Uterus (tissue), 4 donors: Measurements from ENCODE around the gene MPIG6B. TPM values are rescaled to one million over a fixed set of nuclear protein-coding genes. Genes with fewer than 3 reads are reported as not detected.
"Not testable (repeated sequence)": the region's sequence is repeated elsewhere in the genome, so short reads cannot be mapped to it uniquely, and the experiment has no call there.

Experiments used
- DNase-seq, 2 donors: peaks; one replicate each; pipeline ENCODE4 v3.0.0-alpha.2; 2019 to 2020
- H3K27ac ChIP-seq, 2 donors: fragments of 200-600 bp; sonication (generic); 1 replicate in 1 of 2; 2 replicates in 1 of 2; pipeline ENCODE4 v1.5.1; 2016 to 2018
- H3K27me3 ChIP-seq, 2 donors: fragments of 200-600 bp; sonication (generic); one replicate each; pipeline ENCODE4 v1.5.1; 2018 to 2019; ENCODE audit warnings: control low read depth in 1 of 2
- H3K36me3 ChIP-seq, 2 donors: fragments of 200-600 bp; sonication (generic); one replicate each; pipeline ENCODE4 v1.5.1; 2019; ENCODE audit warnings: control low read depth in 1 of 2
- H3K4me1 ChIP-seq, 2 donors: fragments of 200-600 bp; sonication (generic); one replicate each; pipeline ENCODE4 v1.5.1; 2018 to 2019; ENCODE audit warnings: control low read depth in 1 of 2
- H3K4me3 ChIP-seq, 2 donors: fragments of 200-600 bp; sonication (generic); 1 replicate in 1 of 2; 2 replicates in 1 of 2; pipeline ENCODE4 v1.5.1; 2018 to 2019; ENCODE audit warnings: mild to moderate bottlenecking in 1 of 2
- H3K9me3 ChIP-seq, 2 donors: fragments of 200-600 bp; sonication (generic); one replicate each; pipeline ENCODE4 v1.5.1; 2019; ENCODE audit warnings: control low read depth in 1 of 2
- POLR2A ChIP-seq, 2 donors: fragments of 450-650 bp; IDR thresholded peaks; one replicate each; pipeline ENCODE4 v1.6.1; 2016; ENCODE audit warnings: antibody characterized with exemption in 2 of 2, mild to moderate bottlenecking in 1 of 2, moderate library complexity in 1 of 2
- intact Hi-C: fragments of 100-400 bp; cut with DNase I; formaldehyde crosslinking; loops from one replicate; pipeline ENCODE4 v1.15.1; 2023; ENCODE audit warnings: low total_unique reads
- total RNA-seq, 4 donors: library from RNA; depleted of rRNA in 3 of 4; stranded (reverse); fragments of >200 nt in 3 of 4; gene quantifications; one replicate each; pipeline versions ENCODE4 v1.1.0 to v1.2.4, GENCODE V29; 2014 to 2023
- TF ChIP-seq, protein P1 (sequence below), 4 experiments: fragments of 200-600 bp in 2 of 4; fragments of 450-650 bp in 2 of 4; sonication (generic) in 2 of 4; IDR thresholded peaks; one replicate each; pipeline ENCODE4 v1.5.1; 2016 to 2019; ENCODE audit warnings: antibody characterized with exemption in 4 of 4, mild to moderate bottlenecking in 2 of 4, moderate library complexity in 1 of 4
- donor health status: DM: yes; HTN: yes; CAD: no.

Gene MPIG6B
- total RNA-seq, 4 donors from 2014 or later = 0.49 TPM; not detected in 3

DNA sequence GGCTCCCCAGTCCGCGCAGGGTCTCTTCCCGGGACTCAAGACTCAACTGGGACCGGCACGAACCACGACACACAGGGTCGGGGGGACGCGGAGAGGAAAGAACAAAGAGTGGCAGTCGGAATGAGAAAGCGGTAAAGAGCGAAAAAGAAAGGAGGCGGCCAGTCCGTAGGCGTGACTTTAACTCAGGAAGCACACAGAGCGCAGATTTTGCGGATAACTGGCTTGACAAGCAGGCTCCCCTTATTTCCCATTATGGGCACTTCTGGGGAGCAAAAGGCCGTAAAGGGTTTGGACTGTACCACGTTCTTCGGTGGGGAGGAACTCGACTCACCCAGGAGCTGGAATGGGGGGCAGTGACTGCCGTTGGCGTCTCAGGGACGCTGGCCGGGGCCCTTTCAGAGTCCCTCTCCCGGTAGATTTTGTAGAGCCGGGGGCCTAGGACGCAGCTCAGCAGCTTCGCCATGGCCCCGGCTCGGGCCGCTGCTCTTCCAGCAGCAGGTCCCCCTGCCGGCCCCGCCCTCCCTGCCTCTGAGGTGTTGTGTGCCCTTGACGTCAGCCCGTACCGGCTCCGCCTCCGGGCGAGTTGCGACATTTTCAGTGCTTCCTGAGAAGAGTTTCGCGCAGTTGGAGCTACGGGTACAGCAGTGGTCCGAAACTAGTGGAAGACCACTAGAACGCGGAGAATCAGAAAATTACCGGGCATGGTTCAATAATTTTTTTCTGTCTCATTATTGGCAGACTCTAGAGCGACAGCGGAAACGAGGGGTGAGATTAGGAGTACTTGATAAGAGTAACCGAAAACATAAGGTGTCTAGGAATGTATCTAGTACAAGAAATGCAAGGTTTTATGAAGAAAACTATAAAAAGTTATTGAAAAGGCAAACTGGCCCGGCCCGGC lies 20.1 kb upstream of the MPIG6B start, which contains the start of gene ABHD16A:
ABHD16A (minus strand) TSS at position 506 of the 898 bp plus-strand sequence; CDS start at position 463, 43 bp downstream.
- Histone ChIP-seq H3K27ac (peak within 1 kb of the TSS; percentile 96 to 98), H3K27me3 (no peaks in the 10 kb centered on the region), H3K4me3 (peak within 1 kb of the TSS; percentile 79 to 82), H3K4me1 (peaks cover 7 to 9% of the 10 kb centered on the region in 2 donors), H3K9me3 (no peaks in the 10 kb centered on the region), H3K36me3 (no peaks in the 10 kb centered on the region)
- peak; percentile 99 for DNase-seq
- TF ChIP-seq, protein P1, sequence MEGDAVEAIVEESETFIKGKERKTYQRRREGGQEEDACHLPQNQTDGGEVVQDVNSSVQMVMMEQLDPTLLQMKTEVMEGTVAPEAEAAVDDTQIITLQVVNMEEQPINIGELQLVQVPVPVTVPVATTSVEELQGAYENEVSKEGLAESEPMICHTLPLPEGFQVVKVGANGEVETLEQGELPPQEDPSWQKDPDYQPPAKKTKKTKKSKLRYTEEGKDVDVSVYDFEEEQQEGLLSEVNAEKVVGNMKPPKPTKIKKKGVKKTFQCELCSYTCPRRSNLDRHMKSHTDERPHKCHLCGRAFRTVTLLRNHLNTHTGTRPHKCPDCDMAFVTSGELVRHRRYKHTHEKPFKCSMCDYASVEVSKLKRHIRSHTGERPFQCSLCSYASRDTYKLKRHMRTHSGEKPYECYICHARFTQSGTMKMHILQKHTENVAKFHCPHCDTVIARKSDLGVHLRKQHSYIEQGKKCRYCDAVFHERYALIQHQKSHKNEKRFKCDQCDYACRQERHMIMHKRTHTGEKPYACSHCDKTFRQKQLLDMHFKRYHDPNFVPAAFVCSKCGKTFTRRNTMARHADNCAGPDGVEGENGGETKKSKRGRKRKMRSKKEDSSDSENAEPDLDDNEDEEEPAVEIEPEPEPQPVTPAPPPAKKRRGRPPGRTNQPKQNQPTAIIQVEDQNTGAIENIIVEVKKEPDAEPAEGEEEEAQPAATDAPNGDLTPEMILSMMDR (IDR thresholded peaks at IDR 0.05) = peak; percentile 6 to 24 (median 16)
- peak; percentile 98 to 99 for TF ChIP-seq POLR2A (IDR thresholded peaks at IDR 0.05)
- intact Hi-C loops = loop anchor here (5.0 kb wide), 1 partner anchor 936 kb away; no protein-coding TSS in a partner anchor

DNA sequence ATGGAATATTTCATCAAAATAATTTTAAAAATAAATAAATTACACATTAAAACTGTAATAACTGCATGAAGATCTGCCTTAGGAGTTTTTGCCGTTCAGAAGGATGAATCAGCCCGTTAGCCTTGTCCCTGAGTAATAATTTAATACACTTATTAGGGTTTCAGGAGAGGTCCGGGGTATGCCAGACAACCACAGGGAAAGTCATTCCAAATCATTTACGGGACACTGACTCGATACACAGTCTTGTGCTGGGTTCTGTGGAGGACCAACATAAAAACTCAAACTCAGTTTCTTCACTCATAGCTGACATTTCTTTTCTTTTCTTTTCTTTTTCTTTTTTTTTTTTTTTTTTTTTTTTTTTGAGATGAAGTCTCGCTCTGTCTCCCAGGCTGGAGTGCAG lies 17.2 kb upstream of the MPIG6B start:
- H3K4me3 ChIP-seq = no peak overlapping the region
- intact Hi-C loops = no loop called here
- H3K27me3 ChIP-seq = no peaks in the 10 kb centered on the region
- no peak for TF ChIP-seq POLR2A (IDR thresholded peaks at IDR 0.05)
- TF ChIP-seq, protein P1 (IDR thresholded peaks at IDR 0.05) = no peak
- H3K9me3 ChIP-seq = no peaks in the 10 kb centered on the region
- no peaks in the 10 kb centered on the region for H3K36me3 ChIP-seq
- H3K4me1 ChIP-seq = peaks cover 7 to 9% of the 10 kb centered on the region in 2 donors
- no peak for DNase-seq
- H3K27ac ChIP-seq = no peak overlapping the region

- no peaks in the 10 kb centered on the region for H3K36me3 ChIP-seq
- TF ChIP-seq POLR2A (IDR thresholded peaks at IDR 0.05) = no peak
- TF ChIP-seq, protein P1 (IDR thresholded peaks at IDR 0.05) = no peak
- no peaks in the 10 kb centered on the region for H3K9me3 ChIP-seq
- no peaks in the 10 kb centered on the region for H3K27me3 ChIP-seq
- DNase-seq = no peak
- H3K27ac ChIP-seq = no peak within 1 kb of the TSS
- H3K4me1 ChIP-seq = peaks cover 5 to 6% of the 10 kb centered on the region in 2 donors
- intact Hi-C loops = no loop called here
- H3K4me3 ChIP-seq = no peak within 1 kb of the TSS
Observed at GRCh38 chr6:31706599-31706998, 16.6 kb upstream of the MPIG6B start, which contains the start of gene LY6G6F. Gene LY6G6F (plus strand): TSS chr6:31706866. CDS start chr6:31706907, 41 bp downstream.

DNA sequence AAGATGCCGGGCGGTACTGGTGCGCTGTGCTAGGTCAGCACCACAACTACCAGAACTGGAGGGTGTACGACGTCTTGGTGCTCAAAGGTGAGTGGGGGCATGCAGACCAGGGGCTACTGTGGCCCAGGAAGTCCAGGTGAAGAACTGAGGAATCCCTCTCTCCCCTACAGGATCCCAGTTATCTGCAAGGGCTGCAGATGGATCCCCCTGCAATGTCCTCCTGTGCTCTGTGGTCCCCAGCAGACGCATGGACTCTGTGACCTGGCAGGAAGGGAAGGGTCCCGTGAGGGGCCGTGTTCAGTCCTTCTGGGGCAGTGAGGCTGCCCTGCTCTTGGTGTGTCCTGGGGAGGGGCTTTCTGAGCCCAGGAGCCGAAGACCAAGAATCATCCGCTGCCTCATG lies 15.5 kb upstream of the MPIG6B start:
- H3K36me3 ChIP-seq = no peaks in the 10 kb centered on the region
- TF ChIP-seq, protein P1 (IDR thresholded peaks at IDR 0.05) = no peak
- TF ChIP-seq POLR2A (IDR thresholded peaks at IDR 0.05) = no peak
- intact Hi-C loops = no loop called here

GRCh38 chr6:31708224-31708623 lies 14.9 kb upstream of the MPIG6B start:
- no peaks in the 10 kb centered on the region for H3K9me3 ChIP-seq
- no peaks in the 10 kb centered on the region for H3K4me1 ChIP-seq
- H3K4me3 ChIP-seq = no peak overlapping the region
- no peak for DNase-seq
- H3K27me3 ChIP-seq = no peaks in the 10 kb centered on the region
- no peak overlapping the region for H3K27ac ChIP-seq
- no peaks in the 10 kb centered on the region for H3K36me3 ChIP-seq
- intact Hi-C loops = no loop called here
- TF ChIP-seq, protein P1 (IDR thresholded peaks at IDR 0.05) = no peak
- TF ChIP-seq POLR2A (IDR thresholded peaks at IDR 0.05) = no peak

More for the DNA sequence above, 15.5 kb upstream of the MPIG6B start:
- no peaks in the 10 kb centered on the region for H3K27me3 ChIP-seq
- DNase-seq = no peak
- no peak overlapping the region for H3K4me3 ChIP-seq
- no peak overlapping the region for H3K27ac ChIP-seq
- H3K9me3 ChIP-seq = no peaks in the 10 kb centered on the region
- no peaks in the 10 kb centered on the region for H3K4me1 ChIP-seq

GRCh38 chr6:31709157-31709556 lies 14.0 kb upstream of the MPIG6B start:
- H3K36me3 ChIP-seq, H3K4me3 ChIP-seq, H3K4me1 ChIP-seq, H3K27me3 ChIP-seq, intact Hi-C loops, H3K27ac ChIP-seq, H3K9me3 ChIP-seq, DNase-seq: not testable (repeated sequence)
